Calu3 (cell line): ENCODE measurements around the gene HUS1. TPM values are rescaled to one million over a fixed set of nuclear protein-coding genes. Genes with fewer than 3 reads are reported as not detected.
A peak's percentile ranks its signal among the peaks of the same experiment; 100 is the strongest.
"Not testable (repeated sequence)": the region's sequence is repeated elsewhere in the genome, so short reads cannot be mapped to it uniquely, and the experiment has no call there.

Experiments used
- BruUV-seq: library from RNA; stranded (reverse); fragments of 400-500 nt; replicated peaks from 2 replicates; lab custom pipeline; 2021; lab: Mats Ljungman, UMichigan
- CTCF ChIA-PET: fragments of 300-600 bp; sonication (Branson Sonifier 250); formaldehyde crosslinking; loops from one replicate; lab custom pipeline; 2022; ENCODE audit warnings: antibody characterized with exemption; lab: Charles Lee
- DNase-seq: peaks from one replicate; pipeline ENCODE4 v3.0.0; 2022
- H3K27ac Mint-ChIP-seq: one replicate; pipeline ENCODE4 v1.8.0; 2022; ENCODE audit warnings: mixed read lengths; ENCODE audit not compliant: unreplicated experiment
- H3K27me3 Mint-ChIP-seq: one replicate; pipeline ENCODE4 v1.8.0; 2022; ENCODE audit warnings: mixed read lengths; ENCODE audit not compliant: unreplicated experiment
- H3K36me3 Mint-ChIP-seq: one replicate; pipeline ENCODE4 v1.8.0; 2022; ENCODE audit warnings: mild to moderate bottlenecking, moderate library complexity, mixed read lengths; ENCODE audit not compliant: insufficient read depth, unreplicated experiment
- H3K4me1 Mint-ChIP-seq: one replicate; pipeline ENCODE4 v1.8.0; 2022; ENCODE audit warnings: mild to moderate bottlenecking, low read depth, mixed read lengths; ENCODE audit not compliant: unreplicated experiment
- H3K4me3 Mint-ChIP-seq: one replicate; pipeline ENCODE4 v1.8.0; 2022; ENCODE audit warnings: mild to moderate bottlenecking, low read depth, moderate library complexity, mixed read lengths; ENCODE audit not compliant: unreplicated experiment
- H3K9me3 Mint-ChIP-seq: one replicate; pipeline ENCODE4 v1.8.0; 2022; ENCODE audit warnings: low read depth, mixed read lengths; ENCODE audit not compliant: unreplicated experiment
- CTCF ChIP-seq: fragments of 200-600 bp; IDR thresholded peaks from one replicate; pipeline ENCODE4 v1.8.0; 2022; ENCODE audit warnings: antibody characterized with exemption; ENCODE audit not compliant: unreplicated experiment
- intact Hi-C: fragments of 100-400 bp; cut with micrococcal nuclease; formaldehyde crosslinking; loops from one replicate; pipeline ENCODE4 v1.10.0; 2022; ENCODE audit not compliant: unreplicated experiment
- total RNA-seq: library from RNA; stranded (reverse); gene quantifications from 2 replicates; pipeline ENCODE4 v1.2.3, GENCODE V29; 2022

Gene HUS1
- total RNA-seq, 1 experiment from 2014 or later: 42.9 TPM

- peak; percentile 85 for DNase-seq
- CTCF ChIA-PET: interaction anchor here (0.7 to 2.0 kb wide), 14 partner anchors 11 to 679 kb away, joined by 3 to 31 read pairs (median 4); no protein-coding TSS in a partner anchor
- H3K4me3 Mint-ChIP-seq: no peak overlapping the region
- no peaks in the 10 kb centered on the region for H3K27me3 Mint-ChIP-seq
- TF ChIP-seq CTCF: peak; percentile 76
- intact Hi-C loops: loop anchor here (1.0 kb wide), 3 partner anchors 24 to 210 kb away; no protein-coding TSS in a partner anchor
- H3K9me3 Mint-ChIP-seq: no peaks in the 10 kb centered on the region
- H3K36me3 Mint-ChIP-seq: no peaks in the 10 kb centered on the region
- BruUV-seq: no TSS peak
- no peak overlapping the region for H3K27ac Mint-ChIP-seq
- H3K4me1 Mint-ChIP-seq: peaks cover 13% of the 10 kb centered on the region
These were observed 34.0 kb downstream of the HUS1 start for GRCh38 chr7:47945261-47946015.

DNA sequence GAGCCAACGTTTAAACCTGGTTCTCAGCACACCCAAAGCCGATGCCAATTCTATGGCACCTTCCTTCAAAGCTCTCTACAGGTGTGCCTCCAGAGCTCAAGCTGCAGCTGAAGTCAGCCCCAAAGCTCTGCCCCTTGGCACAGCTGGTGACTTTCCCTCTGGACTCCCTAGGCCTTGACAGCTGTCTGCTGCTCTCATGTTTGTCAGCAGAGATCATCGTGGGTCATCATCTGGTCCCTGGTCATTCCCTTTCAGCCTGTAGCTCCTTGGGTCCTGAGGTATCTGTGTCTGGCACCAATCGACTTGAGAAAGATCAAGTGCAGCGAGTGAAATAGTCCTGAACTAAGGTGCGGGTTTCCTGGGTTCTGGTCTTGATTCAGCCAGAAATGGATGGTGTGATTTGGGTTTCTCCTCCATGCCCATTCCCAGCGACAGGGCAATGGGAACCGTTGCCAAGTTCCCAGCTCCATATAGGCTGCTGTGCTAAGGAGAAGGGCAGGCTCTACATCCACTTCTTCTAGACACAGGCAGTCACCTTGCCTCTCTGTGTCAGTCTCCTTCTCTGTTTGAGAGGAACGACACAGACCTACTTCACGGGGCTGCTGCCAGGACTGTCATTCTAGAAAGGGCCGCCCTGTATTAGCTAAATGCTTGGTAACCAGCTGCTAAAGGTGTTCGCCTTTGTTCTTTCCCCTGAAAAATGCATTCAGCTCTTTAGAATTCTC, 34.7 kb downstream of the HUS1 start:
- Mint-ChIP-seq H3K36me3 (no peaks in the 10 kb centered on the region), H3K27me3 (no peaks in the 10 kb centered on the region), H3K4me3 (no peak overlapping the region), H3K27ac (no peak overlapping the region), H3K4me1 (peaks cover 13% of the 10 kb centered on the region), H3K9me3 (no peaks in the 10 kb centered on the region)
- intact Hi-C loops: loop anchor here (1.0 kb wide), 3 partner anchors 25 to 211 kb away; no protein-coding TSS in a partner anchor
- no TSS peak for BruUV-seq
- DNase-seq: no peak
- TF ChIP-seq CTCF: no peak
- CTCF ChIA-PET: interaction anchor here (0.7 to 2.0 kb wide), 15 partner anchors 9 to 678 kb away, joined by 3 to 31 read pairs (median 4); no protein-coding TSS in a partner anchor

GRCh38 chr7:47943676-47944474, 35.5 kb downstream of the HUS1 start:
- Mint-ChIP-seq H3K9me3 (no peaks in the 10 kb centered on the region), H3K36me3 (no peaks in the 10 kb centered on the region), H3K4me3 (no peak overlapping the region), H3K27ac (no peak overlapping the region), H3K27me3 (no peaks in the 10 kb centered on the region), H3K4me1 (peaks cover 13% of the 10 kb centered on the region)
- DNase-seq: no peak
- CTCF ChIA-PET: interaction anchor here (0.7 to 2.0 kb wide), 7 partner anchors 10 to 678 kb away, joined by 3 to 31 read pairs (median 7); no protein-coding TSS in a partner anchor
- no peak for TF ChIP-seq CTCF
- intact Hi-C loops: no loop called here
- no TSS peak for BruUV-seq

GRCh38 chr7:47942651-47943050, 36.8 kb downstream of the HUS1 start:
- DNase-seq, H3K9me3 Mint-ChIP-seq, H3K27me3 Mint-ChIP-seq, intact Hi-C loops, CTCF ChIA-PET, BruUV-seq, H3K27ac Mint-ChIP-seq, H3K4me3 Mint-ChIP-seq, H3K36me3 Mint-ChIP-seq: not testable (repeated sequence)
- H3K4me1 Mint-ChIP-seq: peaks cover 13% of the 10 kb centered on the region
